ENCODE data around the gene CTBP2. TPM values are rescaled to one million over a fixed set of nuclear protein-coding genes. Genes with fewer than 3 reads are reported as not detected.
A peak's percentile ranks its signal among the peaks of the same experiment; 100 is the strongest.

CTBP2 gene
- total and polyA plus RNA-seq, 8 donors, result 21.4 to 60.8 (median 31.1) TPM

DNA sequence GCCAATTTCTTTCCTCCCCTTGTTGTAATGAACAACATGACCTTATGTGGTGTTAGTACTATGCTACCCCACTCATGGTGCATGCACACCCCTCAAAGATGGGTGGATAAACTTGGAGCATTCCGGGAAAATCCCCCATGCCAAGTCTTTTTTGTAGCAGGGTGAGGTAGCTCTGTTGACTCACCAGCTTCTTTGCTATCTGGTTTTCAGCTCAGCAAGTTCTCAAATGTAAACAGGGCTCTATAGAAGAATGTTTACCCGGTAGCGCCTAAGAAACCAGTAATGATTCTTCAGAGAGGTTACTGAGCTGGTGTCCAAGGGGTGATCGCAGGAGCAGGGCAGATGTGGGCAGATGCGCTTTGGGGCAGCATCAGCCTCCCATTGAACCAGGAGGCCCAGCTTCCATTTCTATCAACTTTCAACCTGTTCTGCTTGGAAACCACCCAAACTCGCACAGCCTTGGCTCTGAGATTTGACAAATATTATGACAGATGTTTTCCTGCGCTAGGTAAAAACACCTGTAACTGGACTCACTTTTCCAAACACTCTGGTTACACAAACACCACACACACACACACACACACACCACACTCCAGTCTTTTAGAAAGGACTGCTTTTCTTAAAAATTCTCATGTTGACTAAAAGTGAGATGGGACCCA, 130.7 kb downstream of the CTBP2 start:
- no peak for FAIRE-seq
- H3K27ac ChIP-seq, result peak overlapping the region in 3 of 4 donors; percentile 6 to 62 (median 51)

DNA sequence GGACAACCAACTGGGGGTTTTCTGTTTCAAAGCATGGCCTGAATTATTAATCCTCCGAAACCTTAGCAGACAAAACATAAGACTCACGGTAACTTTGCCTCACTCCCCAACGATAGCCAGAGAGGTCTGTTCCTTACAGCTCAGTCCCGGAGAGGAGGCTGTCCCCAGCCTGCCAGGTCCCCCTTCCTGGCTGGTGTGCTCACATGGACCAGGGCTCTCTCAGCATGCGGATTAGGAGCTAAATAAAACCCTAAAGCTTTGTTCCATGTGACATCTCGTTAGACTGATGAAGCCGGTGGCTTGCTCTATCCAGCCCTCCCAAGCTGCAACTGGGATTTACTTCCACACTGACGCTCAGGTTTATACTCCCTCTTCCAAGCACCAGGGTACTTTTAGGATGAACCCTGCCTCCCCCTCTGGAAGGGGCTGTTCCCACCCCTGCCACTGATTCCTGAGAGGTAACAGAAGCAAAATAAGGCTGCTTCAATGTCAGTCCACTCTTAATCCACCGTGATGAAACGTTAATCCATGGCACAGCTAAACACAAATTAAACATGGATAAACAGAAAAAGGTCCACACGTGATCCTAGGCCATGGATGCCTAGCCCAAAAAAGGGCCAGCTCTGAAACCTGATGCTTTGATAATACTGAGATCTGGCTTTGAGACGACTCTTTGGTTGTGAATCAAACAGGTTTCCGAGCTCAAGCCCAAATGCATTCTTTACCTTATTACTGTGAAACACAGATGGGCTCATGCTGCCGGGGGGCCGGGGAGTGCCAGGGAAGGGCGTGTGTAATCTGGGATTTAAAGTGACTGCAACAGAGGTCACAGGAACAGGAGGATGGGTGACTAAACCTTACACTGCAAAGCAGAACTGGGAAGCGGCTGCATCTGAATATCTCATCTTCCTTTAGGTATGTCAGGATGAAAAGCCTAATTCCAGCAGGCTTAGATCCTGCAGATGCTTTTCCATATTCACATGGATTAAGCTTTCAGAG, 132.2 kb downstream of the CTBP2 start:
- FAIRE-seq, result no peak
- Histone ChIP-seq H3K4me3 (no peak overlapping the region), H3K9me3 (no peaks in the 10 kb centered on the region), H3K27me3 (no peaks in the 10 kb centered on the region), H3K4me1 (peaks cover 30 to 39% (median 38%) of the 10 kb centered on the region in 3 donors), H3K36me3 (peaks cover 0 to 8% (median 0%) of the 10 kb centered on the region in 3 donors), H3K27ac (no peak overlapping the region)
- DNase-seq, result no peak
- intact Hi-C loops (cut with DNase I), result no loop called here
- ATAC-seq, result no peak
- TF ChIP-seq, protein P1, sequence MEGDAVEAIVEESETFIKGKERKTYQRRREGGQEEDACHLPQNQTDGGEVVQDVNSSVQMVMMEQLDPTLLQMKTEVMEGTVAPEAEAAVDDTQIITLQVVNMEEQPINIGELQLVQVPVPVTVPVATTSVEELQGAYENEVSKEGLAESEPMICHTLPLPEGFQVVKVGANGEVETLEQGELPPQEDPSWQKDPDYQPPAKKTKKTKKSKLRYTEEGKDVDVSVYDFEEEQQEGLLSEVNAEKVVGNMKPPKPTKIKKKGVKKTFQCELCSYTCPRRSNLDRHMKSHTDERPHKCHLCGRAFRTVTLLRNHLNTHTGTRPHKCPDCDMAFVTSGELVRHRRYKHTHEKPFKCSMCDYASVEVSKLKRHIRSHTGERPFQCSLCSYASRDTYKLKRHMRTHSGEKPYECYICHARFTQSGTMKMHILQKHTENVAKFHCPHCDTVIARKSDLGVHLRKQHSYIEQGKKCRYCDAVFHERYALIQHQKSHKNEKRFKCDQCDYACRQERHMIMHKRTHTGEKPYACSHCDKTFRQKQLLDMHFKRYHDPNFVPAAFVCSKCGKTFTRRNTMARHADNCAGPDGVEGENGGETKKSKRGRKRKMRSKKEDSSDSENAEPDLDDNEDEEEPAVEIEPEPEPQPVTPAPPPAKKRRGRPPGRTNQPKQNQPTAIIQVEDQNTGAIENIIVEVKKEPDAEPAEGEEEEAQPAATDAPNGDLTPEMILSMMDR (IDR thresholded peaks at IDR 0.05), result no peak
- 77% methylated on average over 17 of the region's 17 CpGs for WGBS, 2 donors

More for the DNA sequence above, 130.7 kb downstream of the CTBP2 start:
- Histone ChIP-seq H3K9me3 (no peaks in the 10 kb centered on the region), H3K4me1 (peaks cover 18 to 25% (median 25%) of the 10 kb centered on the region in 3 donors), H3K36me3 (peaks cover 0 to 8% (median 0%) of the 10 kb centered on the region in 3 donors), H3K27me3 (no peaks in the 10 kb centered on the region), H3K4me3 (no peak overlapping the region)
- DNase-seq (peak in 5 of 6 donors; percentile 38 to 69 (median 64)), ATAC-seq (peak; percentile 71 to 80 (median 78))
- intact Hi-C loops (cut with DNase I), result no loop called here
- TF ChIP-seq, protein P1 (IDR thresholded peaks at IDR 0.05), result no peak
- 22% methylated on average over 7 of the region's 7 CpGs for WGBS, 2 donors

DNA sequence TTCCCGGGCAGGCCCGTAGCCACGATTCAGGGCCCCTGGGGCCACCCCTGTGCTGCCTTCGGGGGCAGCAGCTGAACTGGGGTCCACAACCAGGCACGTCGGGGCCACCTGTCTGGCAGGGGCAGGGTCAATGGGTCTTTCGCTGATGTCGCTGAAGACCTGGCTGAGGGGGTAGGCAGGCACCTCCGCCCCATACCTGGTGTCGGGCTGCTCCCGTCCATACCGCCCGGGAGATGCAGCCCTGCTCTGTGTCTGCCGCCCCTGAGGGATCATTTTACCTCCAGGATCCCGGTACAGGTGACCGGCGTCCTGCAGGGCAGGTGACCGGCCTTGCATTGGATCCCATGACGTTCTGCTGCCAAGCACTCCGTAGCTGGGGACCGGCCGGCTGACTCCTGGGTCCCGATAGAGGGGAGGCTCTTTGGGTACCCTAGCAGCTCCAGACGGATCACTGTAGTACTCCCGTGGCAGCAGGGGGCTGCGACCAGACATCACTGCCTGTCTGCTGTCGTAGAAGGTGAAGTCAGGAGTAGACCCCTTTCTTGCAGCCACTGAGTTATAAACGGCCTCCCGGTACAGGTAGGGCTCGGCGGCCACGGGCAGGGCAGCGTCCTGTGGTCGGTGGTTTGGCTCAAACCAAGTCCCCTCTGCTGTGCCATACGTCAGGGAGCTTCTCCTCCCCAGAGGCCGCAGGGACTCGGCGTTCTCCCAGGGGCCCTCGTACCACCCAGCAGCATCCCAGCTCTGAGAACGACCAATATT, 133.2 kb downstream of the CTBP2 start:
- no peaks in the 10 kb centered on the region for H3K27me3 ChIP-seq
- H3K4me1 ChIP-seq, result peaks cover 40 to 49% (median 48%) of the 10 kb centered on the region in 3 donors
- FAIRE-seq (no peak), ATAC-seq (no peak), DNase-seq (no peak)
- no peak overlapping the region for H3K4me3 ChIP-seq
- H3K9me3 ChIP-seq, result no peaks in the 10 kb centered on the region
- 92 to 94% methylated on average over 40 of the region's 40 CpGs for WGBS, 2 donors
- no peak overlapping the region for H3K27ac ChIP-seq
- peaks cover 0 to 8% (median 0%) of the 10 kb centered on the region in 3 donors for H3K36me3 ChIP-seq
- TF ChIP-seq, protein P1 (IDR thresholded peaks at IDR 0.05), result no peak
- intact Hi-C loops (cut with DNase I), result no loop called here

DNA sequence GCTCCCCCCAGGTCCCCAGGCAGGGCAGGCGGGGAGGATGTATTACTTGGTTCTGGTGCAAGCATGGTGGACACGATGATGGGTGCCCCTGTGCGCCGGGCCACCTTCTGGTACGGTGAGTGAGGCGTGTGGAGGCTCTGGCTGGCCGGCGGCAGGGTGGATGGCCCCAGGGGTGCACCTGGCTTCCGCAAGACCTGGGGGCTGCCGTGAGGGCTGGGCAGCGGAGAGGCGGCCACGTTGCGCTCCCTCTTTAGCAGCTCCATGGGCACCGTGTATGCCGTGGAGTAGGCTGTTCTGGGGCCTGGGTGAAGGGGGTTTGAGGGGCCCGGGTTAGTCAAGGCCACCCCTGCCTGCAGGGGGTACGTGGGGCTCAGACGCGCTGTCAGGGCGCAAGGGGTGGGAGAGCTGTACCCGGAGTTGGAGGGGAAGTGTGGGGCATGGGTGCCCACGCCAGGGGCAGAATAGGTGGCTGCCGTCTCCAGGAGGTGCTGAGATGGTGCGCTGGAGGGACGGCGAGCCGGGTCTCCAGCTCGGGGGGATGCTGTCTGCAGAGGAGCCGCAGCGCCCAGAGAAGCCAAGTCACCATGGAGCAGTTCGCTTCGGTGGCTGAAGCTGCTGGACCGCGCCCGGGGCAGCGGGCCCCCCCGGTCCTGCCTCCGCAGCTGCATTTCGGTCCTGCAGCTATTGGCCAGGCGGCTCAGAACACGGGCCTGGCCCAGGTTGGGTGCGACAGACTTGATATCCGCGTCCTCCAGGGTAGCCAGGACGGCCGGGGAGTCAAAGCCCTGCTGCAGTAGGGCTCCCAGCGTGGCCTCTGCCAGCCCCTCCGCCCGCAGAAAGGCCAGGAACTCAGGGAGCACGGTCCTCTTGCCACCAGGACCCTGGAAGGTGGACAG, 134.1 kb downstream of the CTBP2 start:
- Histone ChIP-seq H3K27ac (no peak overlapping the region), H3K27me3 (no peaks in the 10 kb centered on the region), H3K36me3 (peaks cover 0 to 8% (median 0%) of the 10 kb centered on the region in 3 donors), H3K9me3 (no peaks in the 10 kb centered on the region), H3K4me1 (peaks cover 42 to 54% (median 49%) of the 10 kb centered on the region in 3 donors), H3K4me3 (no peak overlapping the region)
- TF ChIP-seq, protein P1 (IDR thresholded peaks at IDR 0.05), result no peak
- intact Hi-C loops (cut with DNase I), result no loop called here
- ATAC-seq (no peak), DNase-seq (peak in 1 of 6 donors; percentile 67), FAIRE-seq (no peak)
- WGBS, 2 donors, result 94 to 98% methylated on average over 47 to 51 of the region's 51 CpGs
